GM10248 (cell line): ENCODE data around the gene RTBDN.

Experiments
- CTCF ChIA-PET: fragments of 300-600 bp; sonication (Branson Sonifier 250); formaldehyde crosslinking; extraction: SDS; loops from one replicate; lab custom pipeline; 2021; ENCODE audit warnings: antibody characterized with exemption; lab: Yijun Ruan, JAX
- POLR2A ChIA-PET: fragments of 350-650 bp; sonication (Branson Sonifier 250); formaldehyde crosslinking; extraction: SDS; loops from one replicate; lab custom pipeline; 2020; ENCODE audit warnings: antibody characterized with exemption; lab: Yijun Ruan, JAX
- DNase-seq: peaks from one replicate; pipeline ENCODE4 v3.0.0; 2012; ENCODE audit errors: extremely low spot score
- TF ChIP-seq, protein P1 (sequence below): IDR thresholded peaks from 2 replicates; pipeline ENCODE4 v1.5.1; 2012; ENCODE audit warnings: mild to moderate bottlenecking, low read depth; ENCODE audit errors: extremely low read depth, missing control alignments, control extremely low read depth

Gene RTBDN

GRCh38 chr19:12797141-12797587 lies 37.2 kb downstream of the RTBDN start:
- CTCF ChIA-PET, result interaction anchor here (0.6 to 17.0 kb wide), 15 partner anchors 9 to 226 kb away, joined by 3 to 550 read pairs (median 5); partner anchors contain the start of genes GCDH, GET3, HOOK2 and RNASEH2A
- DNase-seq, result no peak
- POLR2A ChIA-PET, result interaction anchor here (0.6 kb wide), 1 partner anchor 19 kb away, joined by 3 read pairs; no protein-coding TSS in a partner anchor
- TF ChIP-seq, protein P1, sequence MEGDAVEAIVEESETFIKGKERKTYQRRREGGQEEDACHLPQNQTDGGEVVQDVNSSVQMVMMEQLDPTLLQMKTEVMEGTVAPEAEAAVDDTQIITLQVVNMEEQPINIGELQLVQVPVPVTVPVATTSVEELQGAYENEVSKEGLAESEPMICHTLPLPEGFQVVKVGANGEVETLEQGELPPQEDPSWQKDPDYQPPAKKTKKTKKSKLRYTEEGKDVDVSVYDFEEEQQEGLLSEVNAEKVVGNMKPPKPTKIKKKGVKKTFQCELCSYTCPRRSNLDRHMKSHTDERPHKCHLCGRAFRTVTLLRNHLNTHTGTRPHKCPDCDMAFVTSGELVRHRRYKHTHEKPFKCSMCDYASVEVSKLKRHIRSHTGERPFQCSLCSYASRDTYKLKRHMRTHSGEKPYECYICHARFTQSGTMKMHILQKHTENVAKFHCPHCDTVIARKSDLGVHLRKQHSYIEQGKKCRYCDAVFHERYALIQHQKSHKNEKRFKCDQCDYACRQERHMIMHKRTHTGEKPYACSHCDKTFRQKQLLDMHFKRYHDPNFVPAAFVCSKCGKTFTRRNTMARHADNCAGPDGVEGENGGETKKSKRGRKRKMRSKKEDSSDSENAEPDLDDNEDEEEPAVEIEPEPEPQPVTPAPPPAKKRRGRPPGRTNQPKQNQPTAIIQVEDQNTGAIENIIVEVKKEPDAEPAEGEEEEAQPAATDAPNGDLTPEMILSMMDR, result no peak

- ChIA-PET POLR2A (interaction anchor here (1.2 to 2.0 kb wide), 2 partner anchors 14 to 27 kb away, joined by 3 to 4 read pairs; no protein-coding TSS in a partner anchor), CTCF (interaction anchor here (0.6 to 17.0 kb wide), 44 partner anchors 9 to 706 kb away, joined by 3 to 550 read pairs (median 4); partner anchors contain the start of genes GCDH, GET3, HOOK2 and RNASEH2A)
- DNase-seq, result peak; percentile 67
- TF ChIP-seq, protein P1, result peak; percentile 96
Measured at GRCh38 chr19:12796146-12797071, 38.0 kb downstream of the RTBDN start.

- ChIA-PET POLR2A (interaction anchor here (0.7 to 2.0 kb wide), 4 partner anchors 12 to 472 kb away, joined by 4 to 5 read pairs (median 5); no protein-coding TSS in a partner anchor), CTCF (interaction anchor here (1.0 to 17.0 kb wide), 13 partner anchors 18 to 704 kb away, joined by 3 to 550 read pairs (median 6); partner anchors contain the start of genes GET3, HOOK2 and TNPO2)
- TF ChIP-seq, protein P1, result no peak
- DNase-seq, result no peak
Measured at GRCh38 chr19:12794971-12795381, 39.4 kb downstream of the RTBDN start.

GRCh38 chr19:12794196-12794941 lies 40.0 kb downstream of the RTBDN start:
- TF ChIP-seq, protein P1, result no peak
- ChIA-PET CTCF (interaction anchor here (1.3 to 17.0 kb wide), 5 partner anchors 17 to 171 kb away, joined by 4 to 550 read pairs (median 40); partner anchors contain the start of genes GET3 and HOOK2), POLR2A (interaction anchor here (0.6 to 2.0 kb wide), 5 partner anchors 12 to 471 kb away, joined by 3 to 5 read pairs (median 5); no protein-coding TSS in a partner anchor)
- no peak for DNase-seq

DNA sequence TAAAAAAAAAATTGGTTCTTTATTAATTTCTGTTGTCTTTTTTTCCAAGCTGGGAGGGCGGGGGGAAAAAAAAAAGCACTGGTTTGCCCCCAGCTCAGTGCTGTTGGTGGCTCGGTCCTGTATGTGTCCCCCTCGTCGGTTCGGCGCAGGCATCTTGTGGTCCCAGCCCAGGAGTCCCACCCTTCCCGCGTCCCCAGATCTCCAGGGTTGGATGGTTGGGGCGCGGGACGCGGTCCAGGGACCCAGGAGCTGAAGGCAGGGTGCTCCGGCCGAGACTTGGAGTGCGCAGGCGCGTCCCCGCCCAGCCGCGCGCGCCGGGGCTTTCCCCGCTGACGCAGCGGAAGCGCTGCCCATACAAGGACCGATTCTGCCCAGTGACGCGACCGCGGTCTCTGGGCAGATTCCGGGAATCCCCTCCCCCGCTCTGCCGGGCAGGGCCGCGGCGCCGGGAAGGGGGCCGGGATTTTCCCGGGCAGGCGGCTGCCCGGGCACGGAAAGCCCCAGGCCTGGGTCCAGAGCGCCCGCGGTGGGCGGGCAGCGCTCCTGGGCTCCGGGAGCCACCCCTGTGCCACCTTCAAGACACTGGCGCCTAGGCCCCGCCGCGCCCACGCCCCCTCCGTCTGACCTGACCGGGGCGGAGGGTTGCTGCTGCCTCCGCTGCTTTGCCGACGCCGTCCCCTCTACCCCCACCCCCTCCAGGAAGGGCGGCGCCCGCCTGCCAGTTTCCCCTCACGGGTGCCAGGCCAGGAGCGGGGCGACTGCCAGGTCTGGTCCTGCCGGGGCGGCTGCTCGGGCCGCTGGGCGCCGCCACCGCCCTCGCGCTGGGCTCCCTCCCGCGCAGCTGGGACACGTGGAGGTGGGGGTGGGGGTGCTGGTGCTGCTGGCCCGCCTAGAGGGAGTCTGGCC lies 40.8 kb downstream of the RTBDN start:
- peak; percentile 93 for DNase-seq
- ChIA-PET POLR2A (interaction anchor here (0.6 to 3.6 kb wide), 9 partner anchors 11 to 145 kb away, joined by 3 to 110 read pairs (median 6); partner anchors contain the start of genes CALR, GCDH and RNASEH2A), CTCF (interaction anchor here (1.0 to 17.0 kb wide), 5 partner anchors 16 to 172 kb away, joined by 3 to 550 read pairs (median 4); partner anchors contain the start of gene HOOK2)
- TF ChIP-seq, protein P1, result no peak
